ENCODE measurements around the gene RASSF5.

- no peak for TF ChIP-seq EZH2 (IDR thresholded peaks at IDR 0.05; ENCODE audit: low read length)
- peak; percentile 45 to 73 (median 45) for TF ChIP-seq CTCF (optimal IDR thresholded peaks at IDR 0.05 in 1 of 3, IDR thresholded peaks at IDR 0.05 in 1 of 3, conservative IDR thresholded peaks at IDR 0.05 in 1 of 3; ENCODE audit: extremely low read depth in 1 of 3, insufficient read depth in 2 of 3, low read length in 3 of 3)
Observed at GRCh38 chr1:206606867-206607266, 99.5 kb downstream of the RASSF5 start.

All from keratinocyte (primary cell).